Neural progenitor cell (in vitro differentiated cells): Measurements from ENCODE around the gene GNB3. TPM values are rescaled to one million over a fixed set of nuclear protein-coding genes. Genes with fewer than 3 reads are reported as not detected.

ENCODE experiments used
- DNase-seq: peaks from one replicate; pipeline ENCODE4 v3.0.0-alpha.2; 2016; ENCODE audit warnings: low spot score
- H2AFZ ChIP-seq: fragments of 200-600 bp; sonication (generic); replicated peaks from 2 replicates; pipeline ENCODE4 v1.6.1; 2016; ENCODE audit warnings: antibody characterized with exemption
- H3F3A ChIP-seq: fragments of 200-600 bp; sonication (generic); 2 replicates; pipeline ENCODE4 v1.6.1; 2016; ENCODE audit warnings: antibody characterized with exemption, low read depth
- H3K27ac ChIP-seq: fragments of 200-600 bp; sonication (generic); 2 replicates; pipeline ENCODE4 v1.5.1; 2016; ENCODE audit warnings: mild to moderate bottlenecking
- H3K27me3 ChIP-seq: fragments of 200-600 bp; sonication (generic); 2 replicates; pipeline ENCODE4 v1.6.1; 2016; ENCODE audit warnings: mild to moderate bottlenecking, moderate library complexity
- H3K36me3 ChIP-seq: fragments of 200-600 bp; sonication (generic); 2 replicates; pipeline ENCODE4 v1.5.1; 2016
- H3K4me1 ChIP-seq: fragments of 200-600 bp; sonication (generic); 2 replicates; pipeline ENCODE4 v1.6.1; 2016; ENCODE audit warnings: mixed run types
- H3K4me2 ChIP-seq: fragments of 200-600 bp; sonication (generic); 2 replicates; pipeline ENCODE4 v1.6.1; 2016
- H3K4me3 ChIP-seq: fragments of 200-600 bp; sonication (generic); 2 replicates; pipeline ENCODE4 v1.5.1; 2016
- H3K79me2 ChIP-seq: fragments of 200-600 bp; sonication (generic); 2 replicates; pipeline ENCODE4 v1.6.1; 2016; ENCODE audit warnings: low read depth
- H3K9ac ChIP-seq: fragments of 200-600 bp; sonication (generic); 2 replicates; pipeline ENCODE4 v1.6.1; 2016
- H3K9me3 ChIP-seq: fragments of 200-600 bp; sonication (generic); 2 replicates; pipeline ENCODE4 v1.5.1; 2016; ENCODE audit warnings: low read depth
- H4K20me1 ChIP-seq: fragments of 200-600 bp; sonication (generic); 2 replicates; pipeline ENCODE4 v1.6.1; 2016; ENCODE audit warnings: low read depth
- H3K27ac Mint-ChIP-seq: 3 replicates; pipeline ENCODE4 v1.8.0; 2021; ENCODE audit warnings: mixed read lengths
- H3K27me3 Mint-ChIP-seq: 2 replicates; pipeline ENCODE4 v1.8.0; 2022; ENCODE audit warnings: low read depth, mild to moderate bottlenecking, inconsistent platforms, moderate library complexity, mixed read lengths; ENCODE audit not compliant: insufficient read depth
- H3K36me3 Mint-ChIP-seq: 3 replicates; pipeline ENCODE4 v1.8.0; 2021; ENCODE audit warnings: mixed read lengths
- H3K4me1 Mint-ChIP-seq: 3 replicates; pipeline ENCODE4 v1.8.0; 2021; ENCODE audit warnings: mixed read lengths
- H3K4me3 Mint-ChIP-seq: 3 replicates; pipeline ENCODE4 v1.8.0; 2021; ENCODE audit warnings: mild to moderate bottlenecking, moderate library complexity, mixed read lengths
- H3K9me3 Mint-ChIP-seq: 3 replicates; pipeline ENCODE4 v1.8.0; 2020; ENCODE audit warnings: mixed read lengths
- EZH2 ChIP-seq: fragments of 200-600 bp; sonication (generic); IDR thresholded peaks from 2 replicates; pipeline ENCODE4 v1.6.1; 2017; ENCODE audit warnings: antibody characterized with exemption, mild to moderate bottlenecking, moderate library complexity
- EZH2phosphoT487 ChIP-seq: fragments of 200-600 bp; sonication (generic); IDR thresholded peaks from 2 replicates; pipeline ENCODE4 v1.6.1; 2017; ENCODE audit warnings: antibody characterized with exemption
- total RNA-seq: library from RNA; depleted of rRNA; stranded (reverse); fragments of >200 nt; gene quantifications from 2 replicates; pipeline ENCODE4 v1.2.3, GENCODE V29; 2015; ENCODE audit warnings: low replicate concordance
- TF ChIP-seq, protein P1 (sequence below): fragments of 200-600 bp; sonication (generic); IDR thresholded peaks from 2 replicates; pipeline ENCODE4 v1.5.1; 2017; ENCODE audit warnings: antibody characterized with exemption, mild to moderate bottlenecking

The GNB3 gene
- 2.7 and 7.6 TPM in 2 replicates for total RNA-seq

DNA sequence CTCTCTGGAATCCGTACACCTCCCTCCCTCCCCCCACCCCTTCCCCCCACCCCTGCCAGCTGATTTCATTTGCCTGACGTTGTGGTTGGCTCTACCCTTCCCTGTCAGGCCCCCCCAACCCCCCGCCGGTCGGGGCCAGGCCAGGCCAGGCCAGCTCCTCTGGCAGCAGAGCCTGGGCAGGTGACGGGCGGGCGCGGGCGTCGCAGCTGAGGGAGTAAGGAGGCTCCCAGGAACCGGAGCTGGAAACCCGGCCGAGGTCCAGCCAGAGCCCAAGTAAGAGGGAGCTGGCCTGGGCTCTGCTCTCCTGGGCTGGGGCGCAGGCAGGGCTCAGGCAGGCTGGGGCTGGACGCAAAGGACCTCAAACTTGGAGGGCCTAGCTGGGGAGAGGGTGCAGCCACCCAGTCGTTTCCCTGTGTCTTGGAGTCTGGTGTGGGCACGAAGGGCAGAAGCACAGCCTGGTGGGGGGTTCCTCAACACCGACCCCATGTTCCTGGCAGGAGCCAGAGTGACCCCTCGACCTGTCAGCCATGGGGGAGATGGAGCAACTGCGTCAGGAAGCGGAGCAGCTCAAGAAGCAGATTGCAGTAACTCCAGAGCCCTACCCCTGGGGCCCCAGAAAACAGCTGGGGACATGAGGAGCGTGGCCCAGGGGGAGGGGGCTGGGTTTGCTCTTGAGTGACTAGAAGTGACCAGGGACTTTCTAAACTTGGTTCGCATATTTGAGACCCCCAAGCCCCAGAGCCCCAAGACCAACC, at the start of gene GNB3:
GNB3 (plus strand) TSS at position 165 of the 755 bp plus-strand sequence; CDS start at position 528, 363 bp downstream.
- peak within 1 kb of the TSS; percentile 58 for H3K4me2 ChIP-seq

DNA sequence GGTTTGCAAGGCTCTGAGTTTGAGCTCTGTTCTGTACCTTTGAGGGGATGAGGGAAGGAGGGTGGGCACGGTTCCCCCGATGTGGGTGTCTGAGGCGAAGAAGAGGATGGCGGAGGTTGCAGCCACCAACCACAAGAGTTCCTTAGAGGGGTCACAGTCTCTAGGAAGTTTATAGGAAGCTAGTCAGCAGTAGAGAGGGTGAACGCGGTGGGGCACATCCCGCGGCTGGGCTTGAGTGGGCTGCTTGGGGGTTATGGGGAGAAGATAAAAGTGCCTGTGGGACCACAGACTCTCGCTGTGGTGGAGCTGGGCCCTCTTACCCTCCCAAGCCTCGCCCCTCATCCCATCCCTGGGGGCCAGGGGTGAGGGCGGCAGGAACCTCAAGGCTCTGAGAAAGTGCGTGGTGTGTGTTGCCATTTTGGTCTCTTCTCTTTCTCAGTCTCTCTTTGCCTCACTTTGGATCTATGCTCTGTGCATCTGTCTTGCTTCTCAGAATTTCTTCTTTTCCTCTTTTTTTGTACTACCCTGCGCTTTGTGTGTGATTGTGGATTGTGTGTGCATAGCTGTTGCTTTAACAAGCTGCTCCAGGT, 48.7 kb upstream of the GNB3 start:
- DNase-seq = no peak
- peaks cover 26% of the 10 kb centered on the region for H3K4me1 ChIP-seq
- no peaks in the 10 kb centered on the region for H3K36me3 ChIP-seq
- peaks cover 11% of the 10 kb centered on the region for H3F3A ChIP-seq
- H4K20me1 ChIP-seq = no peaks in the 10 kb centered on the region
- Mint-ChIP-seq H3K27ac (peak overlapping the region; percentile 98), H3K27me3 (peaks cover 3% of the 10 kb centered on the region), H3K4me3 (peak overlapping the region; percentile 64), H3K9me3 (no peaks in the 10 kb centered on the region), H3K4me1 (peaks cover 43% of the 10 kb centered on the region), H3K36me3 (no peaks in the 10 kb centered on the region)
- H3K4me3 ChIP-seq = no peak overlapping the region
- no peaks in the 10 kb centered on the region for H3K27me3 ChIP-seq
- TF ChIP-seq, protein P1, sequence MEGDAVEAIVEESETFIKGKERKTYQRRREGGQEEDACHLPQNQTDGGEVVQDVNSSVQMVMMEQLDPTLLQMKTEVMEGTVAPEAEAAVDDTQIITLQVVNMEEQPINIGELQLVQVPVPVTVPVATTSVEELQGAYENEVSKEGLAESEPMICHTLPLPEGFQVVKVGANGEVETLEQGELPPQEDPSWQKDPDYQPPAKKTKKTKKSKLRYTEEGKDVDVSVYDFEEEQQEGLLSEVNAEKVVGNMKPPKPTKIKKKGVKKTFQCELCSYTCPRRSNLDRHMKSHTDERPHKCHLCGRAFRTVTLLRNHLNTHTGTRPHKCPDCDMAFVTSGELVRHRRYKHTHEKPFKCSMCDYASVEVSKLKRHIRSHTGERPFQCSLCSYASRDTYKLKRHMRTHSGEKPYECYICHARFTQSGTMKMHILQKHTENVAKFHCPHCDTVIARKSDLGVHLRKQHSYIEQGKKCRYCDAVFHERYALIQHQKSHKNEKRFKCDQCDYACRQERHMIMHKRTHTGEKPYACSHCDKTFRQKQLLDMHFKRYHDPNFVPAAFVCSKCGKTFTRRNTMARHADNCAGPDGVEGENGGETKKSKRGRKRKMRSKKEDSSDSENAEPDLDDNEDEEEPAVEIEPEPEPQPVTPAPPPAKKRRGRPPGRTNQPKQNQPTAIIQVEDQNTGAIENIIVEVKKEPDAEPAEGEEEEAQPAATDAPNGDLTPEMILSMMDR = no peak
- TF ChIP-seq EZH2phosphoT487 (no peak), EZH2 (no peak)
- H2AFZ ChIP-seq = peak overlapping the region; percentile 100
- H3K9me3 ChIP-seq = no peaks in the 10 kb centered on the region
- no peak overlapping the region for H3K9ac ChIP-seq
- no peak overlapping the region for H3K27ac ChIP-seq
- H3K79me2 ChIP-seq = no peaks in the 10 kb centered on the region
- H3K4me2 ChIP-seq = peak overlapping the region; percentile 51

More for the DNA sequence above, at the start of gene GNB3:
- Mint-ChIP-seq H3K4me3 (peak within 1 kb of the TSS; percentile 21), H3K4me1 (peaks cover 24% of the 10 kb centered on the region), H3K36me3 (peaks cover 29% of the 10 kb centered on the region), H3K27ac (peak within 1 kb of the TSS; percentile 90), H3K9me3 (no peaks in the 10 kb centered on the region), H3K27me3 (peaks cover 6% of the 10 kb centered on the region)
- H3K9ac ChIP-seq = no peak within 1 kb of the TSS
- H3K79me2 ChIP-seq = no peaks in the 10 kb centered on the region
- no peaks in the 10 kb centered on the region for H3K27me3 ChIP-seq
- peaks cover 27% of the 10 kb centered on the region for H3K4me1 ChIP-seq
- H2AFZ ChIP-seq = no peak within 1 kb of the TSS
- H3K4me3 ChIP-seq = no peak within 1 kb of the TSS
- no peak for TF ChIP-seq EZH2
- no peak for TF ChIP-seq EZH2phosphoT487
- TF ChIP-seq, protein P1 = no peak
- H3K36me3 ChIP-seq = no peaks in the 10 kb centered on the region
- H4K20me1 ChIP-seq = peaks cover 47% of the 10 kb centered on the region
- peak within 1 kb of the TSS; percentile 55 for H3K27ac ChIP-seq
- DNase-seq = no peak
- no peaks in the 10 kb centered on the region for H3K9me3 ChIP-seq
- H3F3A ChIP-seq = peaks cover 49% of the 10 kb centered on the region

DNA sequence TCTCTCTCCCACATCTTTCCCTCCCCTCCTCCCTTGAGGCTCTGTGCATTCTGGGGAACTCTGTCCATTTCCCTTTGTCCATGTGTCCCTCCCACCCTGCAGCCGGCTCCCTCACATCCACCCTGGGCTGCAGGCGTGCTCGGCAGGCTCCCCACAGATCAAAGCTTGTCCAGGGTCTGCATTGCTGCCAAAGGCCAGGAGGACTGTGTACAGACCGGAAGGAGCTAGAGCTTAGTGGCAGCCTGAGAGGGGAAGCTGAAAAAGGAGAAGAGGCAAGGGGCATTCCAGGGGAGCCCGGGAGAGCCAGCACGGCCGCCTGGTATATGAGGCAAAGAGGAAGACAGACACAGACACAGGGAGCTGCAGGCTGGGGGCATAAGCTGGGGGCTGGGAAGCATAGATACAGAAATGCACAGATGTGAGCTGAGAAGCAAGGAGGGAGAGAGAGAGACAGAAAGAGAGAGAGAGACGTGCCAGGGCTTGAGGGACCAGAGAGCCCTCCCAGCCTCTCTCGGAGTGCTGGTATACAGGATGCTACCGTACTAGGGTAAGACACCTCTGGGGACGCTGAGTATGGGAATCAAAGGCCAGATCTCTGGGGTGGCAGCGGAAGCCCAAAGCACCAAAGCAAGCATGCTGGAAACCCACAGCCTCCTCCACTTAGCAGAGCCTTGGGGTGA, 48.1 kb upstream of the GNB3 start:
- peak; percentile 49 for DNase-seq
- H3K9me3 Mint-ChIP-seq = no peaks in the 10 kb centered on the region
- no peaks in the 10 kb centered on the region for H3K9me3 ChIP-seq
- H2AFZ ChIP-seq = peak overlapping the region; percentile 100
- peaks cover 6% of the 10 kb centered on the region for H3F3A ChIP-seq
- peaks cover 3% of the 10 kb centered on the region for H3K27me3 Mint-ChIP-seq
- no peaks in the 10 kb centered on the region for H3K36me3 Mint-ChIP-seq
- H3K27me3 ChIP-seq = no peaks in the 10 kb centered on the region
- peak overlapping the region; percentile 51 for H3K4me2 ChIP-seq
- no peaks in the 10 kb centered on the region for H3K36me3 ChIP-seq
- no peak overlapping the region for H3K27ac ChIP-seq
- no peak overlapping the region for H3K9ac ChIP-seq
- peaks cover 38% of the 10 kb centered on the region for H3K4me1 Mint-ChIP-seq
- TF ChIP-seq EZH2 (no peak), EZH2phosphoT487 (no peak)
- TF ChIP-seq, protein P1 = no peak
- H3K4me3 Mint-ChIP-seq = peak overlapping the region; percentile 64
- no peak overlapping the region for H3K4me3 ChIP-seq
- H3K79me2 ChIP-seq = no peaks in the 10 kb centered on the region
- H3K27ac Mint-ChIP-seq = peak overlapping the region; percentile 98
- no peaks in the 10 kb centered on the region for H4K20me1 ChIP-seq
- peaks cover 23% of the 10 kb centered on the region for H3K4me1 ChIP-seq
